PC-3 (cell line): ENCODE data around the gene HOXB6. TPM values are rescaled to one million over a fixed set of nuclear protein-coding genes. Genes with fewer than 3 reads are reported as not detected.

Experiments
- ATAC-seq: fragments of 200-7000 bp; cut with Tn5 transposase; 2 replicates; pipeline ENCODE4 v1.9.1; 2020; ENCODE audit warnings: mild to moderate bottlenecking, moderate library complexity
- BruUV-seq: library from RNA; stranded (reverse); fragments of 400-500 nt; replicated peaks from 2 replicates; lab custom pipeline; 2021; lab: Mats Ljungman, UMichigan
- CTCF ChIA-PET: fragments of 300-600 bp; sonication (Branson Sonifier 250); formaldehyde crosslinking; loops from one replicate; lab custom pipeline; 2022; ENCODE audit warnings: antibody characterized with exemption; lab: Charles Lee
- POLR2A ChIA-PET: fragments of 300-600 bp; sonication (Branson Sonifier 250); formaldehyde crosslinking; loops from one replicate; lab custom pipeline; 2022; ENCODE audit warnings: antibody characterized with exemption; ENCODE audit not compliant: unreplicated experiment; lab: Charles Lee
- DNase-seq: peaks from one replicate; pipeline ENCODE4 v3.0.0-alpha.2; 2015
- H2AFZ ChIP-seq: fragments of 300-600 bp; sonication (generic); 2 replicates; pipeline ENCODE4 v1.6.0; 2016; ENCODE audit warnings: antibody characterized with exemption, low read length
- H3F3A ChIP-seq: fragments of 300-600 bp; sonication (generic); one replicate; pipeline ENCODE4 v1.6.0; 2017; ENCODE audit warnings: antibody characterized with exemption, low read length, control low read depth, mild to moderate bottlenecking; ENCODE audit not compliant: unreplicated experiment
- H3K27ac ChIP-seq: fragments of 300-600 bp; sonication (generic); 2 replicates; pipeline ENCODE4 v1.5.1; 2016; ENCODE audit warnings: mild to moderate bottlenecking, low read length
- H3K27me3 ChIP-seq: fragments of 300-600 bp; sonication (generic); 2 replicates; pipeline ENCODE4 v1.6.1; 2016; ENCODE audit warnings: low read length, mixed read lengths
- H3K36me3 ChIP-seq: fragments of 300-600 bp; sonication (generic); 2 replicates; pipeline ENCODE4 v1.6.1; 2016; ENCODE audit warnings: low read depth, mixed run types, low read length, mixed read lengths
- H3K4me1 ChIP-seq: fragments of 300-600 bp; sonication (generic); 2 replicates; pipeline ENCODE4 v1.5.1; 2016; ENCODE audit warnings: low read length; ENCODE audit not compliant: insufficient read depth
- H3K4me2 ChIP-seq: fragments of 300-600 bp; sonication (generic); 2 replicates; pipeline ENCODE4 v1.6.0; 2016; ENCODE audit warnings: low read length
- H3K4me3 ChIP-seq: fragments of 300-600 bp; sonication (generic); 2 replicates; pipeline ENCODE4 v1.5.1; 2016; ENCODE audit warnings: mild to moderate bottlenecking, low read length, mixed read lengths
- H3K79me2 ChIP-seq: fragments of 300-600 bp; sonication (generic); 2 replicates; pipeline ENCODE4 v1.6.1; 2017; ENCODE audit warnings: low read length, mixed read lengths
- H3K9ac ChIP-seq: fragments of 300-600 bp; sonication (generic); 2 replicates; pipeline ENCODE4 v1.6.0; 2016; ENCODE audit warnings: mild to moderate bottlenecking, low read length
- H3K9me2 ChIP-seq: fragments of 300-600 bp; sonication (generic); replicated peaks from 2 replicates; pipeline ENCODE4 v1.6.1; 2016; ENCODE audit warnings: mixed run types, low read length, mixed read lengths
- H3K9me3 ChIP-seq: fragments of 300-600 bp; sonication (generic); 2 replicates; pipeline ENCODE4 v1.6.1; 2016; ENCODE audit warnings: low read length, mixed read lengths
- H4K20me1 ChIP-seq: fragments of 300-600 bp; sonication (generic); 2 replicates; pipeline ENCODE4 v1.6.1; 2016; ENCODE audit warnings: low read length, mixed read lengths
- EZH2 ChIP-seq: fragments of 300-600 bp; sonication (generic); IDR thresholded peaks from one replicate; pipeline ENCODE4 v1.6.1; 2017; ENCODE audit warnings: antibody characterized with exemption, mild to moderate bottlenecking, low read length; ENCODE audit not compliant: unreplicated experiment
- EZH2phosphoT487 ChIP-seq: fragments of 300-600 bp; sonication (generic); IDR thresholded peaks from 2 replicates; pipeline ENCODE4 v1.6.1; 2018; ENCODE audit warnings: mild to moderate bottlenecking, antibody characterized with exemption, low read length, borderline replicate concordance
- intact Hi-C: fragments of 100-400 bp; cut with micrococcal nuclease; formaldehyde crosslinking; loops from 2 replicates; pipeline ENCODE4 v1.9.0; 2023
- total RNA-seq: library from RNA; depleted of rRNA; stranded (reverse); fragments of >200 nt; gene quantifications from 2 replicates; pipeline ENCODE4 v1.2.3, GENCODE V29; 2014
- TF ChIP-seq, protein P1 (sequence below): fragments of 300-600 bp; sonication (generic); conservative IDR thresholded peaks from 2 replicates; pipeline ENCODE4 v1.5.1; 2017; ENCODE audit warnings: antibody characterized with exemption, low read depth, mild to moderate bottlenecking, low read length

HOXB6 gene
- total RNA-seq, 1 experiment from 2014 or later = 9.5 TPM

DNA sequence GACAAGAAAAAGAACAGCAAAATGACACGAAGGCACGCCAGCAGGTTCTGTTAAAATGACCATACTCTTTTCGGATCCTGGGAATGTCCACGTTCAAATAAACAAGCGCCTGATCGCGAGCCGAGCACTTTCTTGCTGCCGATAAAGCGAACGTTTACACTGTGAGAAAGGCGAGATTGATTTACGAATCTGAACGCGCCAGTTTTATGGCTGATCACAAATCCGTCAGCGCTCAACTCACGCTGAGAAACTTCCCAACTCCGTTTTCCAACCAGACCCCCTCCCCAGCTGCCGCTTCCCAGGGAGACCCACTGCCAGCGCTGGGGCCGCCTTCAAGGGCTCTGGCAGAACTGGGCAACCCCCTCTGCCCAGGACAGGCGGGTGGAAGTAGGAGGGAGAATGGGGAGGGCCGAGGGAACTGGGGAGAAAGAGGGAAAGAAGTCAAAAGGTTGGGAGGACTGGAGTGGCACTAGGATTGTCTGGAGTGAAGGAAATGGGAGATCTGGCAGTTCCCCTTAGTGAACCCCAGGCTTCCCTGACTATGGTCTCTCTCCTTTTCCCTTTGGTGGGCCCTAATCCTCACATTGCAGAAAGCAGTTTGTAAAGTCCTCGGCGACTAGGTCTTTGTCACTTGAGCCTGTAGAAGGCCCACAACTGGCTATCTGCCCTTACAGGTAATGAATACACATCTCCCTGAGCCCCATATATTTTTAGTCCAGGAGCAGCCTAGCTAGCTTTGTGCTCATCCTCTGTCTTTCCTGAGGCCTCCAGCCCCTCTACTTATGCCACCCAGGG is 33.6 kb downstream of the HOXB6 start:
- BruUV-seq = TSS peak; percentile 13
- H3K9ac ChIP-seq = no peak overlapping the region
- no peak overlapping the region for H3K27ac ChIP-seq
- H3K4me3 ChIP-seq = no peak overlapping the region
- no peaks in the 10 kb centered on the region for H3K9me3 ChIP-seq
- H2AFZ ChIP-seq = no peak overlapping the region
- no peaks in the 10 kb centered on the region for H3F3A ChIP-seq
- intact Hi-C loops = no loop called here
- H4K20me1 ChIP-seq = no peaks in the 10 kb centered on the region
- POLR2A ChIA-PET = no interaction called here
- no peaks in the 10 kb centered on the region for H3K27me3 ChIP-seq
- no peak for DNase-seq
- CTCF ChIA-PET = no interaction called here
- peaks cover 12% of the 10 kb centered on the region for H3K4me1 ChIP-seq
- ATAC-seq = no peak
- no peaks in the 10 kb centered on the region for H3K9me2 ChIP-seq
- H3K4me2 ChIP-seq = no peak overlapping the region
- TF ChIP-seq EZH2 = no peak
- no peak for TF ChIP-seq EZH2phosphoT487
- TF ChIP-seq, protein P1, sequence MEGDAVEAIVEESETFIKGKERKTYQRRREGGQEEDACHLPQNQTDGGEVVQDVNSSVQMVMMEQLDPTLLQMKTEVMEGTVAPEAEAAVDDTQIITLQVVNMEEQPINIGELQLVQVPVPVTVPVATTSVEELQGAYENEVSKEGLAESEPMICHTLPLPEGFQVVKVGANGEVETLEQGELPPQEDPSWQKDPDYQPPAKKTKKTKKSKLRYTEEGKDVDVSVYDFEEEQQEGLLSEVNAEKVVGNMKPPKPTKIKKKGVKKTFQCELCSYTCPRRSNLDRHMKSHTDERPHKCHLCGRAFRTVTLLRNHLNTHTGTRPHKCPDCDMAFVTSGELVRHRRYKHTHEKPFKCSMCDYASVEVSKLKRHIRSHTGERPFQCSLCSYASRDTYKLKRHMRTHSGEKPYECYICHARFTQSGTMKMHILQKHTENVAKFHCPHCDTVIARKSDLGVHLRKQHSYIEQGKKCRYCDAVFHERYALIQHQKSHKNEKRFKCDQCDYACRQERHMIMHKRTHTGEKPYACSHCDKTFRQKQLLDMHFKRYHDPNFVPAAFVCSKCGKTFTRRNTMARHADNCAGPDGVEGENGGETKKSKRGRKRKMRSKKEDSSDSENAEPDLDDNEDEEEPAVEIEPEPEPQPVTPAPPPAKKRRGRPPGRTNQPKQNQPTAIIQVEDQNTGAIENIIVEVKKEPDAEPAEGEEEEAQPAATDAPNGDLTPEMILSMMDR = no peak
- H3K36me3 ChIP-seq = no peaks in the 10 kb centered on the region
- no peaks in the 10 kb centered on the region for H3K79me2 ChIP-seq

DNA sequence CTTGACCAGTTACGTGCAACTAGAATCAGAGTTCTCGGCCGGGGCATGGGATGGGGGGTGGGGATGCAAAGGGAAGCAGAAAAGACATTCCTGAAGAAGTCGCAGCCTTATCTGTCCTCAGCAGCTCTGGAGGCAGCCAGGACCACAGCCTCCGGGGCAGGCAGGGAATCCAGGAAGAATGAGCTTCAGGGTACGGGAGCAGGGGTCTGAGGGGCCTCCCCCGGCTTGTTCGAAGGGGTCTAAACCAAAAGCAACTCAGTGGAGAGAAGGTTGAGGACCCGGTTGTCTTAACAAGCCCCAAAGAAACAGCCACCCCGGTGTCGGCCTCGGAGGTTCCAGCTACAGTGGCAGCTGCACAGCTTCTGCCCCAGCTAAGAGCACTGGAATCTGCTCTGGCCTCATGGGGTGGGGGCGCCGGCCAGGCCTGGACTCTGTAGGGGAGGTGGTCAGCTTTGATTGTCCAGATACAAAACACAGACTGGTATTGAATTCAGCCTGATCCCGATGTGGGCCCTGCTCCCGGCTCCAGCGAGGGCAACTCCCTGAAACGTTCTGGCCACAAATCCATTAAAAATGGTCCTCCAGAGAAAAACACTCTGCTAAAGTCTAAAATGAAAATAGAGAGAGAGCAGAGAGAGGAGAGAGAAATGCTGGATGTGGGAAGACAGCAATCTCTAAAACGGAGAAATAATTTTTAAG is 34.3 kb downstream of the HOXB6 start:
- TF ChIP-seq, protein P1 = no peak
- TF ChIP-seq EZH2 (no peak), EZH2phosphoT487 (no peak)
- no peak overlapping the region for H3K9ac ChIP-seq
- H3K4me3 ChIP-seq = no peak overlapping the region
- POLR2A ChIA-PET = no interaction called here
- H2AFZ ChIP-seq = no peak overlapping the region
- ATAC-seq (no peak), DNase-seq (no peak)
- no peak overlapping the region for H3K4me2 ChIP-seq
- no peaks in the 10 kb centered on the region for H3K36me3 ChIP-seq
- H3K4me1 ChIP-seq = peaks cover 8% of the 10 kb centered on the region
- CTCF ChIA-PET = no interaction called here
- no peak overlapping the region for H3K27ac ChIP-seq
- H3K9me2 ChIP-seq = no peaks in the 10 kb centered on the region
- BruUV-seq = no TSS peak
- H3K79me2 ChIP-seq = no peaks in the 10 kb centered on the region
- no peaks in the 10 kb centered on the region for H3F3A ChIP-seq
- no peaks in the 10 kb centered on the region for H3K9me3 ChIP-seq
- no peaks in the 10 kb centered on the region for H3K27me3 ChIP-seq
- H4K20me1 ChIP-seq = no peaks in the 10 kb centered on the region
- intact Hi-C loops = no loop called here
